DND-41 (cell line): Measurements from ENCODE around the gene RABGGTA.

ENCODE experiments used
- CTCF ChIP-seq: IDR thresholded peaks from 2 replicates; pipeline ENCODE4 v1.5.1; 2012; ENCODE audit warnings: borderline replicate concordance, low read length, moderate library complexity, mild to moderate bottlenecking; ENCODE audit not compliant: poor library complexity, severe bottlenecking; ENCODE audit errors: extremely low read depth
- EZH2 ChIP-seq: IDR thresholded peaks from 3 replicates; pipeline ENCODE4 v1.6.1; 2012; ENCODE audit warnings: borderline replicate concordance, low read depth, mild to moderate bottlenecking, moderate library complexity, low read length, inconsistent platforms; ENCODE audit not compliant: severe bottlenecking

- no peak for TF ChIP-seq CTCF
- TF ChIP-seq EZH2, result no peak
Measured at GRCh38 chr14:24313913-24314312, 42.5 kb upstream of the RABGGTA start.
